Middle frontal gyrus (tissue), 1 donor: Measurements from ENCODE around the gene HASPIN.

ENCODE experiments used
- DNase-seq: peaks from one replicate; pipeline ENCODE4 v3.0.0-alpha.2; 2015; ENCODE audit warnings: low spot score; ENCODE audit errors: extremely low spot score

The HASPIN gene

GRCh38 chr17:3763777-3764170, 40.1 kb downstream of the HASPIN start:
- no peak for DNase-seq

GRCh38 chr17:3765981-3766380, 42.3 kb downstream of the HASPIN start:
- no peak for DNase-seq

- no peak for DNase-seq
Measured at GRCh38 chr17:3766779-3767178, 43.1 kb downstream of the HASPIN start.

DNA sequence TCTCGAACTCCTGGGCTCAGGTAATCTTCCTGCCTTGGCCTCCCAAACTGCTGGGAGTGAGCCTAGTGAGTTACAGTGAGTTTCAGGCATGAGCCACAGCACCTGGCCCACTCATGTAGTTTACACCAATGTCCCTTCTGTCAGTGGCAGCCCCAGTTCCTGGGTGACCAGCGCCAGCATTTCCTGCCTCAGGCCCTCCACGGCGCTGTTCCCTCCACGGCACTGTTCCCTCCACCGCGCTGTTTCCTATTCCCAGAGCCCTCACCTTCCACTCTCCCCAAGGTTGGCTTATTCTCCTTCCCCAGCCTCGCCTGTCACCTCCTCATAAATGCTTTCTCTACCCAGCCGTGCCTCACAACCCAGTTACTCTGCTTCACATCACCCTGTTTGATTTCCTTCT, 44.6 kb downstream of the HASPIN start:
- no peak for DNase-seq

DNA sequence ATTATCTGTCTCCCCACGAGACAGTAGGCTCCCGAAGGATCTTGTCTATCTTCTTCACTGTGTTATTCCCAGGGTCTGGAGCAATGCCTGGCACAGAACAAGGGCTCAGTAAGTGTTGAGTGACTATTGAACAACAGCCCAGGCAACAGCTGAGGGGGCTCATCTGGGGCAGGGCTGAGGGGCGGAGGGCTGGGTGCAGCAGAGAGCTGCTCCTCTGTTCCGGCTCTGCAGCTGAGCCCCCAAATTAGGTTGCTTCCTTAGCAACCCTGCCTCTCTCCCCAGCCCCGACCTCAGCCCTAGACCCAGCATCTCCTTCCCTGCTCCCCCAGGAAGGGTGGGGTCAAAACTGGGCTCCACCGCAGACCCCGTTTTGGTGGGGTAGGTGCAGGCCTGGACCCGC, 45.1 kb downstream of the HASPIN start:
- no peak for DNase-seq

DNA sequence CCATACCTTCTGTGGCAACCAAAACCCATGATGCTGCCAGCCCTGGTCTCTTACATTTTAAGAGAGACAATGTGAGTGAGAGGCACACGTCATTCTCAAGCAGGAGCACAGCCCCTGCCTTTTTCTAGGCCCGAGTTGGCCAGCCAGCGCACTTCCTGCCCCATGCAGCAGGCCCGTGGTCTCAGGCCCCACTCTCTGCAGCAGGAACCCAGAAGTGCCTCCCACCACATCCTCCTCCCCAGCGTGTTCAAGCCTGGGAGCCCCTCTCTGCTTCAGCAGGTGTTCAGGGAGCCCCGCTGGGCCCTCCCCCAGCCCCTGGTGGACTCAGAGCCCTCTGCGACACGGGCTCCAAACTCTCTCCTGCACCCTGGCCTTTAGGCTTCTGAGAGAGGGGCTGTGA, 46.8 kb downstream of the HASPIN start:
- DNase-seq: no peak

GRCh38 chr17:3771140-3771539, 47.4 kb downstream of the HASPIN start:
- no peak for DNase-seq

- no peak for DNase-seq
Measured at GRCh38 chr17:3772764-3773163, 49.1 kb downstream of the HASPIN start.

DNA sequence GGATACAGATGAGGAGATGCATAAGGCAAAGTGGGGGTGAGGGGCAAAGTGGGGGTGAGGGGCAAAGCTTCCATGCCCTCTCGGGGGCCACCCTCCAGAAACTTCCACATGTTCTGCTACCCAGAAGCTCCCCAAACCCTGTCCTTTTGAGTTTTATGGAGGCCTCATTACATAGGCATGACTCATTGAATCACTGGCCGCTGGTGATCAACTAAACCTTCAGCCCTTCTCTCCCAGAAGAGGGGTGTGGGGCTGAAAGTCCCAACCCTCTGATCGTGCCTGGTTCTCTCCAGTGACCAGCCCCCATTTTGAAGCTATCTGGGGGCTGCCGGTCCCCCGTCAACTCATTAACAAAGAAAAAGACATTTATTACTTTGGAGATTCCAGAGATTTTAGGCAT, 49.8 kb downstream of the HASPIN start:
- DNase-seq: no peak

GRCh38 chr17:3773966-3774365, 50.3 kb downstream of the HASPIN start:
- DNase-seq: no peak
